Activated CD4-positive, CD25-positive, alpha-beta regulatory T cell (primary cell): ENCODE measurements around the gene CPLX1.
"Not testable (repeated sequence)": the region's sequence is repeated elsewhere in the genome, so short reads cannot be mapped to it uniquely, and the experiment has no call there.

Experiments used
- DNase-seq, 4 experiments: peaks; one replicate each; lab custom pipeline; 2025; lab: John Stamatoyannopoulos, UW

CPLX1 gene

GRCh38 chr4:791898-792625, 33.9 kb downstream of the CPLX1 start:
- no peak for DNase-seq

GRCh38 chr4:791252-791897, 34.6 kb downstream of the CPLX1 start:
- no peak for DNase-seq

- no peak for DNase-seq
Observed at GRCh38 chr4:790466-790820, 35.5 kb downstream of the CPLX1 start.

- DNase-seq: no peak
Observed at GRCh38 chr4:789571-790465, 36.1 kb downstream of the CPLX1 start.

GRCh38 chr4:788636-789297, 37.2 kb downstream of the CPLX1 start:
- DNase-seq: no peak

GRCh38 chr4:788006-788635, 37.8 kb downstream of the CPLX1 start:
- DNase-seq: no peak

GRCh38 chr4:787561-787981, 38.4 kb downstream of the CPLX1 start:
- DNase-seq: no peak

GRCh38 chr4:786861-787300, 39.0 kb downstream of the CPLX1 start:
- no peak for DNase-seq

GRCh38 chr4:786074-786741, 39.7 kb downstream of the CPLX1 start:
- no peak for DNase-seq

- DNase-seq: no peak
Observed at GRCh38 chr4:785332-786073, 40.4 kb downstream of the CPLX1 start.

- DNase-seq: no peak
Observed at GRCh38 chr4:784401-785331, 41.3 kb downstream of the CPLX1 start.

- peak; percentile 97 to 99 (median 98) for DNase-seq
Observed at GRCh38 chr4:781493-782216, 44.3 kb downstream of the CPLX1 start.

- DNase-seq: peak in 1 of 4 experiments; percentile 36
Observed at GRCh38 chr4:780716-781492, 45.0 kb downstream of the CPLX1 start.

- not testable (repeated sequence) for DNase-seq
Observed at GRCh38 chr4:780255-780654, 45.7 kb downstream of the CPLX1 start.

GRCh38 chr4:779555-779954, 46.4 kb downstream of the CPLX1 start:
- DNase-seq: no peak

GRCh38 chr4:777520-778262, 48.2 kb downstream of the CPLX1 start:
- DNase-seq: no peak
